K562 (cell line): ENCODE measurements around the gene YIF1A. TPM values are rescaled to one million over a fixed set of nuclear protein-coding genes. Genes with fewer than 3 reads are reported as not detected.
A peak's percentile ranks its signal among the peaks of the same experiment; 100 is the strongest.

Experiments
- ERF ChIP-seq: fragments of 450-650 bp; formaldehyde crosslinking; IDR thresholded peaks from 2 replicates; pipeline ENCODE4 v1.4.0; 2020; ENCODE audit warnings: mild to moderate bottlenecking, mixed read lengths
- ETV1 ChIP-seq: fragments of 450-650 bp; conservative IDR thresholded peaks from 2 replicates; pipeline ENCODE4 v1.6.1; 2016; ENCODE audit warnings: missing genetic modification characterization, control low read depth, low read depth, missing compliant biosample characterization
- GTF2F1 ChIP-seq: IDR thresholded peaks from 2 replicates; pipeline ENCODE4 v1.6.1; 2011; ENCODE audit warnings: low read depth, low read length, improper control_type of control experiment
- GTF3C2 ChIP-seq: IDR thresholded peaks from 3 replicates; pipeline ENCODE4 v1.6.1; 2011; ENCODE audit warnings: borderline replicate concordance, mild to moderate bottlenecking, moderate library complexity; ENCODE audit not compliant: insufficient read length; ENCODE audit errors: extremely low read depth
- MEF2D ChIP-seq: conservative IDR thresholded peaks from 2 replicates; pipeline ENCODE4 v1.6.1; 2016; ENCODE audit warnings: low read depth, missing genetic modification characterization, missing compliant biosample characterization
- NUFIP1 ChIP-seq: fragments of 450-650 bp; IDR thresholded peaks from 2 replicates; pipeline ENCODE4 v1.6.1; 2018; ENCODE audit not compliant: partially characterized antibody
- PHB2 ChIP-seq: fragments of 450-650 bp; IDR thresholded peaks from 2 replicates; pipeline ENCODE4 v1.6.1; 2017; ENCODE audit warnings: low read depth
- PTTG1 ChIP-seq: fragments of 450-650 bp; IDR thresholded peaks from 2 replicates; pipeline ENCODE4 v1.6.1; 2016; ENCODE audit warnings: low read depth, mild to moderate bottlenecking, missing genetic modification characterization, missing compliant biosample characterization
- SMARCA5 ChIP-seq: fragments of 450-650 bp; IDR thresholded peaks from 2 replicates; pipeline ENCODE4 v1.6.1; 2016
- SREBF1 ChIP-seq: fragments of 150-350 bp; IDR thresholded peaks from 2 replicates; pipeline ENCODE4 v1.6.1; 2014; ENCODE audit warnings: antibody characterized with exemption, low read depth, low read length, borderline replicate concordance
- TARDBP ChIP-seq: fragments of 450-650 bp; IDR thresholded peaks from 2 replicates; pipeline ENCODE4 v1.6.1; 2016
- TBP ChIP-seq: optimal IDR thresholded peaks from 2 replicates; pipeline ENCODE3; 2011; ENCODE audit warnings: low read depth, low read length, improper control_type of control experiment
- ZBTB11 ChIP-seq, 3 experiments: fragments of 200-800 bp in 1 of 3; fragments of 250-450 bp in 1 of 3; fragments of 450-650 bp in 1 of 3; sonication (Bioruptor Pico) in 1 of 3; sonication (Bioruptor generic) in 1 of 3; formaldehyde crosslinking in 1 of 3; IDR thresholded peaks; 2 replicates each; pipeline versions ENCODE4 v1.6.1 to v1.8.0; 2016 to 2022; ENCODE audit warnings: mild to moderate bottlenecking in 2 of 3, missing genetic modification characterization in 2 of 3, missing compliant biosample characterization in 1 of 3, moderate library complexity in 1 of 3
- ZFP30 ChIP-seq: fragments of 250-450 bp; sonication (Bioruptor Pico); IDR thresholded peaks from 2 replicates; pipeline ENCODE4 v1.8.0; 2022; ENCODE audit warnings: moderate library complexity, mild to moderate bottlenecking, inconsistent platforms, borderline replicate concordance
- ZMIZ1 ChIP-seq, 2 experiments: fragments of 150-350 bp in 1 of 2; IDR thresholded peaks; 2 replicates each; pipeline ENCODE4 v1.6.1; 2012 to 2016; ENCODE audit warnings: low read depth in 2 of 2, low read length in 2 of 2, mild to moderate bottlenecking in 1 of 2, moderate library complexity in 1 of 2
- ZNF445 ChIP-seq: fragments of 250-450 bp; sonication (Bioruptor Pico); IDR thresholded peaks from 2 replicates; pipeline ENCODE4 v1.4.0; 2020; ENCODE audit warnings: low read depth, mild to moderate bottlenecking, moderate library complexity
- ZNF561 ChIP-seq: fragments of 450-650 bp; formaldehyde crosslinking; conservative IDR thresholded peaks from 2 replicates; pipeline ENCODE4 v1.4.0; 2020; ENCODE audit warnings: mild to moderate bottlenecking, moderate library complexity
- polyA plus RNA-seq, 8 experiments: library from polyadenylated mRNA; depleted of rRNA in 4 of 8; stranded (reverse) in 5 of 8; unstranded in 3 of 8; fragments of >200 nt; fragmentation: Nextera tagmentation in 2 of 8; fragmentation: Illumina TruSeq in 1 of 8; extraction: Ambion mirVana in 2 of 8; extraction: Trizol in 1 of 8; gene quantifications; 2 replicates each; pipeline versions ENCODE4 v1.2.1 to v1.2.3, GENCODE V29; 2011 to 2014; ENCODE audit warnings: inconsistent platforms in 1 of 8, missing spikeins in 1 of 8
- total RNA-seq, 7 experiments: library from RNA; depleted of rRNA in 6 of 7; stranded (reverse); fragments of >200 nt in 6 of 7; fragmentation: Illumina TruSeq in 2 of 7; extraction: Trizol in 2 of 7; gene quantifications; 2 replicates each; pipeline versions ENCODE4 v1.2.1 to v1.2.3, GENCODE V29; 2011 to 2021; ENCODE audit warnings: low replicate concordance in 1 of 7

The YIF1A gene
- total and polyA plus RNA-seq, 9 of the 15 experiments (the other 6 are each of a cell fraction or from before 2014, with no cell fraction given), result 8.6 to 121 (median 77.2) TPM

- TF ChIP-seq ZBTB11 (CRISPR knock-in tag; IDR thresholded peaks at IDR 0.05) (peak in 1 of 3 experiments; percentile 56; a peak in 1 of 6 replicates), ZNF445 (CRISPR knock-in tag) (no peak), ZMIZ1 (IDR thresholded peaks at IDR 0.05; ENCODE audit: low read depth in 2 of 2, low read length in 2 of 2) (no peak), GTF3C2 (no peak), ZFP30 (no peak), PHB2 (no peak), PTTG1 (tag) (no peak), ERF (CRISPR knock-in tag) (no peak), ETV1 (tag) (0 out of 2 replicates have a peak, but pooled peaks have one; percentile 47), MEF2D (tag) (no peak), SREBF1 (no peak), TBP (peak; percentile 44), NUFIP1 (no peak), GTF2F1 (no peak), TARDBP (no peak), SMARCA5 (no peak), ZNF561 (CRISPR knock-in tag) (no peak)
Measured at GRCh38 chr11:66328302-66329144, 39.6 kb upstream of the YIF1A start (continued).
